ENCODE data around the gene GATAD2B. TPM values are rescaled to one million over a fixed set of nuclear protein-coding genes. Genes with fewer than 3 reads are reported as not detected.
A peak's percentile ranks its signal among the peaks of the same experiment; 100 is the strongest.
"Not testable (repeated sequence)": the region's sequence is repeated elsewhere in the genome, so short reads cannot be mapped to it uniquely, and the experiment has no call there.

Gene GATAD2B
- total RNA-seq, 1 donor from 2014 or later, result 4.9 TPM

- no peak for DNase-seq (ENCODE audit: low read depth)
These were observed 34.2 kb downstream of the GATAD2B start for GRCh38 chr1:153888533-153888932.

GRCh38 chr1:153886127-153886526 is 36.6 kb downstream of the GATAD2B start:
- no peak for DNase-seq (ENCODE audit: low read depth)

GRCh38 chr1:153883223-153883622 is 39.5 kb downstream of the GATAD2B start:
- DNase-seq (ENCODE audit: low read depth), result no peak

- DNase-seq (ENCODE audit: low read depth), result no peak
These were observed 40.4 kb downstream of the GATAD2B start for GRCh38 chr1:153882296-153882912.

GRCh38 chr1:153881751-153882150 is 41.0 kb downstream of the GATAD2B start:
- peak; percentile 60 for DNase-seq (ENCODE audit: low read depth)

- peak; percentile 84 for DNase-seq (ENCODE audit: low read depth)
These were observed 41.8 kb downstream of the GATAD2B start for GRCh38 chr1:153880962-153881361.

- no peak for DNase-seq (ENCODE audit: low read depth)
These were observed 42.7 kb downstream of the GATAD2B start for GRCh38 chr1:153880024-153880423.

- DNase-seq (ENCODE audit: low read depth), result no peak
These were observed 45.7 kb downstream of the GATAD2B start for GRCh38 chr1:153877112-153877511.

- DNase-seq (ENCODE audit: low read depth), result no peak
These were observed 49.8 kb downstream of the GATAD2B start for GRCh38 chr1:153872934-153873333.

GRCh38 chr1:153872331-153872730 is 50.4 kb downstream of the GATAD2B start:
- no peak for DNase-seq (ENCODE audit: low read depth)

- no peak for DNase-seq (ENCODE audit: low read depth)
These were observed 53.3 kb downstream of the GATAD2B start for GRCh38 chr1:153869486-153869885.

GRCh38 chr1:153866045-153866850 is 56.5 kb downstream of the GATAD2B start:
- no peak for DNase-seq (ENCODE audit: low read depth)

GRCh38 chr1:153860285-153860684 is 62.5 kb downstream of the GATAD2B start:
- no peak for DNase-seq (ENCODE audit: low read depth)

GRCh38 chr1:153857505-153857904 is 65.3 kb downstream of the GATAD2B start:
- DNase-seq (ENCODE audit: low read depth), result no peak

GRCh38 chr1:153856763-153857162 is 66.0 kb downstream of the GATAD2B start:
- DNase-seq (ENCODE audit: low read depth), result no peak

- DNase-seq (ENCODE audit: low read depth), result peak; percentile 57
These were observed 70.6 kb downstream of the GATAD2B start for GRCh38 chr1:153852170-153852569.

GRCh38 chr1:153849487-153850185 is 73.1 kb downstream of the GATAD2B start:
- no peak for DNase-seq (ENCODE audit: low read depth)

- no peak for DNase-seq (ENCODE audit: low read depth)
These were observed 74.0 kb downstream of the GATAD2B start for GRCh38 chr1:153848805-153849204.

- DNase-seq (ENCODE audit: low read depth), result no peak
These were observed 77.6 kb downstream of the GATAD2B start for GRCh38 chr1:153845158-153845557.

GRCh38 chr1:153844349-153844748 is 78.4 kb downstream of the GATAD2B start:
- DNase-seq (ENCODE audit: low read depth), result not testable (repeated sequence)

- DNase-seq (ENCODE audit: low read depth), result peak; percentile 34
These were observed 80.7 kb downstream of the GATAD2B start for GRCh38 chr1:153842006-153842471.

- DNase-seq (ENCODE audit: low read depth), result no peak
These were observed 81.2 kb downstream of the GATAD2B start for GRCh38 chr1:153841463-153841994.
